ENCODE data around the gene SGIP1.

DNA sequence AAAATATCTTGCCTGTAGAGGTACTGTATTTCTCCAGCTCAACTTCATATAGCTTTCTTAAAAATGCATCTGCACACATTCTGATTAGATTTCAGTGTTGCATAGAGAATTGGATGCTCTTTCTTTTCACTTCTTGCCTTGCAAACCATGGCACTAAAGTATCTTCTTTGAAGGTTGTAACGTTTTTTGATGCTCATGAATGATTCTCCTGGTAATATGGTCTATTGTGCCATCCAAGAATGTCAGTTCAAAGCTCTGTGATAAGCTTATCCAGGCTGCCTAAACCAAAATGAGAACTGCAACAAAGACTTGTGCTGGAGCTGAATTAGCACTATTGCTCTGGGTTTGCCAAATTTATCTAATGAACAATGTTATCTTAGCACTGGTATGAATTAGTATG lies 1.9 kb downstream of the SGIP1 start:
- TF ChIP-seq, protein P1, sequence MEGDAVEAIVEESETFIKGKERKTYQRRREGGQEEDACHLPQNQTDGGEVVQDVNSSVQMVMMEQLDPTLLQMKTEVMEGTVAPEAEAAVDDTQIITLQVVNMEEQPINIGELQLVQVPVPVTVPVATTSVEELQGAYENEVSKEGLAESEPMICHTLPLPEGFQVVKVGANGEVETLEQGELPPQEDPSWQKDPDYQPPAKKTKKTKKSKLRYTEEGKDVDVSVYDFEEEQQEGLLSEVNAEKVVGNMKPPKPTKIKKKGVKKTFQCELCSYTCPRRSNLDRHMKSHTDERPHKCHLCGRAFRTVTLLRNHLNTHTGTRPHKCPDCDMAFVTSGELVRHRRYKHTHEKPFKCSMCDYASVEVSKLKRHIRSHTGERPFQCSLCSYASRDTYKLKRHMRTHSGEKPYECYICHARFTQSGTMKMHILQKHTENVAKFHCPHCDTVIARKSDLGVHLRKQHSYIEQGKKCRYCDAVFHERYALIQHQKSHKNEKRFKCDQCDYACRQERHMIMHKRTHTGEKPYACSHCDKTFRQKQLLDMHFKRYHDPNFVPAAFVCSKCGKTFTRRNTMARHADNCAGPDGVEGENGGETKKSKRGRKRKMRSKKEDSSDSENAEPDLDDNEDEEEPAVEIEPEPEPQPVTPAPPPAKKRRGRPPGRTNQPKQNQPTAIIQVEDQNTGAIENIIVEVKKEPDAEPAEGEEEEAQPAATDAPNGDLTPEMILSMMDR (IDR thresholded peaks at IDR 0.05): no peak
- no peak for TF ChIP-seq POLR2A (IDR thresholded peaks at IDR 0.05)
